Left ventricle myocardium inferior (tissue), 1 donor: ENCODE data around the gene TNFAIP8L3. TPM values are rescaled to one million over a fixed set of nuclear protein-coding genes. Genes with fewer than 3 reads are reported as not detected.

Source experiments
- DNase-seq: peaks from one replicate; pipeline ENCODE4 v3.0.0-alpha.2; 2020
- H3K27ac ChIP-seq: fragments of 200-600 bp; replicated peaks from 2 replicates; pipeline ENCODE4 v1.8.0; 2021
- H3K27me3 ChIP-seq: fragments of 200-600 bp; 2 replicates; pipeline ENCODE4 v1.8.0; 2021; ENCODE audit warnings: low read depth
- H3K36me3 ChIP-seq: fragments of 200-600 bp; 2 replicates; pipeline ENCODE4 v1.8.0; 2021
- H3K4me1 ChIP-seq: fragments of 200-600 bp; 2 replicates; pipeline ENCODE4 v1.8.0; 2021
- H3K4me3 ChIP-seq: fragments of 200-600 bp; 2 replicates; pipeline ENCODE4 v1.8.0; 2021; ENCODE audit warnings: mild to moderate bottlenecking, moderate library complexity
- H3K9me3 ChIP-seq: fragments of 200-600 bp; replicated peaks from 2 replicates; pipeline ENCODE4 v1.8.0; 2021
- intact Hi-C: fragments of 100-400 bp; cut with micrococcal nuclease; formaldehyde crosslinking; loops from one replicate; pipeline ENCODE4 v1.11.0; 2022
- total RNA-seq: library from RNA; stranded (reverse); fragmentation: NEBNext Ultra II Directional; extraction: Animal tissue kit (Norgen Biotek cat#: 25700); gene quantifications from one replicate; pipeline ENCODE4 v1.2.1, GENCODE V29; 2021
- TF ChIP-seq, protein P1 (sequence below): fragments of 200-600 bp; IDR thresholded peaks from 2 replicates; pipeline ENCODE4 v1.8.0; 2021; ENCODE audit warnings: antibody characterized with exemption, mild to moderate bottlenecking, borderline replicate concordance
- donor health status: DM: no; HTN: yes; CAD: no; lungs with severe emphysema.

TNFAIP8L3 gene
- total RNA-seq, 1 donor from 2014 or later: 6.0 TPM

DNA sequence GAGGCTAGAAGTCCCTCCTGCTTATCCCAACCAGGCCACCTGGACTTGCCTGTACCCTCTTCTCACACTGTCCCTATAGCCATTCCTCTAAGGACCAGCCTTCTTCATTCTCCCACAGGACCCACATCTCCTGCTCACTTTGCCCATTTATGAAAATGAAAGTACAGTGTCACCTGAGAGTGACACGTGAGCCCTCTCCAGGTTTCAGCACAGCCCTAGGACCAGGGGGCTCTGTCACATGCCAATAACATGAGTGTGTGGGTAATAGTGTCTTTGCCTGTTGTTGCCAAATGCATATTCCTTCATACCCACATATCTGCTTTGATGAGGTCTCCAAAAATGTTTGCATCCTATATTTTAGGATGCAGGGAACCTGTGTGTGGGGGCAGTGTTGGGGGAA, 42.3 kb upstream of the TNFAIP8L3 start:
- intact Hi-C loops: no loop called here
- H3K27ac ChIP-seq: no peak overlapping the region
- H3K4me1 ChIP-seq: peaks cover 11% of the 10 kb centered on the region
- no peaks in the 10 kb centered on the region for H3K27me3 ChIP-seq
- H3K9me3 ChIP-seq: peaks cover 16% of the 10 kb centered on the region
- TF ChIP-seq, protein P1, sequence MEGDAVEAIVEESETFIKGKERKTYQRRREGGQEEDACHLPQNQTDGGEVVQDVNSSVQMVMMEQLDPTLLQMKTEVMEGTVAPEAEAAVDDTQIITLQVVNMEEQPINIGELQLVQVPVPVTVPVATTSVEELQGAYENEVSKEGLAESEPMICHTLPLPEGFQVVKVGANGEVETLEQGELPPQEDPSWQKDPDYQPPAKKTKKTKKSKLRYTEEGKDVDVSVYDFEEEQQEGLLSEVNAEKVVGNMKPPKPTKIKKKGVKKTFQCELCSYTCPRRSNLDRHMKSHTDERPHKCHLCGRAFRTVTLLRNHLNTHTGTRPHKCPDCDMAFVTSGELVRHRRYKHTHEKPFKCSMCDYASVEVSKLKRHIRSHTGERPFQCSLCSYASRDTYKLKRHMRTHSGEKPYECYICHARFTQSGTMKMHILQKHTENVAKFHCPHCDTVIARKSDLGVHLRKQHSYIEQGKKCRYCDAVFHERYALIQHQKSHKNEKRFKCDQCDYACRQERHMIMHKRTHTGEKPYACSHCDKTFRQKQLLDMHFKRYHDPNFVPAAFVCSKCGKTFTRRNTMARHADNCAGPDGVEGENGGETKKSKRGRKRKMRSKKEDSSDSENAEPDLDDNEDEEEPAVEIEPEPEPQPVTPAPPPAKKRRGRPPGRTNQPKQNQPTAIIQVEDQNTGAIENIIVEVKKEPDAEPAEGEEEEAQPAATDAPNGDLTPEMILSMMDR: no peak
- no peaks in the 10 kb centered on the region for H3K36me3 ChIP-seq
- no peak for DNase-seq
- H3K4me3 ChIP-seq: no peak overlapping the region

DNA sequence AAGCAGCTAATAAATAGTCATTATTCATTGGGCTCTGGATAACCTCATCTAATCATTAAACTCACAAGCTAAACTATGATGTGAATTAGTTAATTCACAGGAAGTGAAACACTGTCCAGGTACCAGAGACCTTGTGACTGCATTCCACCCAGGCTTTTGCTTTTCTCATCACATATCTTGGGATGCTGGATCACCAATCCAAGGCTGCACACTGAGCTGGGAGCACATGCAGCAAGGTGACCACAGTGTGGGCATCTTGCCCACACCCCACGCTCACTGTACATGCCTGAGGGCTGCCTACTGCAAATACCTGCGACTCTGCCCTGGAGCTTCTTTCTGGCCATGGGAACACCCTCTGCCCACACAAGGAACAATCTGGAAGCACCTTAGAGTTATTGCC, 40.6 kb upstream of the TNFAIP8L3 start:
- H3K4me3 ChIP-seq: no peak overlapping the region
- TF ChIP-seq, protein P1: no peak
- no peak for DNase-seq
- no peaks in the 10 kb centered on the region for H3K36me3 ChIP-seq
- H3K4me1 ChIP-seq: peaks cover 11% of the 10 kb centered on the region
- H3K27ac ChIP-seq: no peak overlapping the region
- no peaks in the 10 kb centered on the region for H3K27me3 ChIP-seq
- intact Hi-C loops: no loop called here
- peaks cover 8% of the 10 kb centered on the region for H3K9me3 ChIP-seq

DNA sequence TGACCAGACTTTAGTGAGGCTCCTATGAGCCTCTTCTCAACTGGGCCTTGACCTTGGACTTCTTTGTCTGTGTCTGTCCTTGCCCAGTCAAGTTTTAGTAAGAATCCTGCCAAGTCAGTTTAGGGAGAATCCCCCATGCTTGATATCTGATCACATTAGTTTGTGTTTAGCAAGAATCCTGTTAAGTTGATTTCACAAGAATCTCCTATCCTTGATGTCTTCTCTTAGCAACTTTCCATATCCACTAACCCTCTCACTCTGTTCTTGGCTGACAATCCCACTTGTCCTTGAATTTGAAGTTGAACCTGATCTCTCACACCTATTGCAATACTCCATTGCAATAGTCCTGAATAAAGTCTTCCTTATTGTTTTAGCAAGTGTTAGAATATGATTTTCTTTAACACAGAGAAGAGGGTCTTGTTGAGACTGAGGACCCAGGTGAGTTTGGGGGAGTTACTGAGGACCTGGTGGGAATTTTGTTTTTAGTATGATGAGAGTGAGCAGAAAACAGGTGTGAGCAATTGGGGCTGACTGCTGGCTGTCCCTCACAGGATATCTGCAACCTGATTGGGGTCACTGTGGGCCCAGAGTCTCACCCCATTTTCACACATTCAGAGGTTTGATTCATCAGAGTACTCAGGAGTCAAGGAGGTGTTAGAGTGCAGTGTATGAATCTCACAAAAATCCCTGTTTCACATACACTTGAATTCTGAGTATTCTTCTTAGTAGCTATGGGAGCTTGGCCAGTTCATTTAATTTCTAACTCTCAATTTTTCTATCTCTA, 39.9 kb upstream of the TNFAIP8L3 start:
- Histone ChIP-seq H3K4me1 (peaks cover 11% of the 10 kb centered on the region), H3K27ac (no peak overlapping the region), H3K36me3 (no peaks in the 10 kb centered on the region), H3K4me3 (no peak overlapping the region), H3K27me3 (no peaks in the 10 kb centered on the region), H3K9me3 (peaks cover 1% of the 10 kb centered on the region)
- intact Hi-C loops: no loop called here
- DNase-seq: no peak
- TF ChIP-seq, protein P1: no peak

DNA sequence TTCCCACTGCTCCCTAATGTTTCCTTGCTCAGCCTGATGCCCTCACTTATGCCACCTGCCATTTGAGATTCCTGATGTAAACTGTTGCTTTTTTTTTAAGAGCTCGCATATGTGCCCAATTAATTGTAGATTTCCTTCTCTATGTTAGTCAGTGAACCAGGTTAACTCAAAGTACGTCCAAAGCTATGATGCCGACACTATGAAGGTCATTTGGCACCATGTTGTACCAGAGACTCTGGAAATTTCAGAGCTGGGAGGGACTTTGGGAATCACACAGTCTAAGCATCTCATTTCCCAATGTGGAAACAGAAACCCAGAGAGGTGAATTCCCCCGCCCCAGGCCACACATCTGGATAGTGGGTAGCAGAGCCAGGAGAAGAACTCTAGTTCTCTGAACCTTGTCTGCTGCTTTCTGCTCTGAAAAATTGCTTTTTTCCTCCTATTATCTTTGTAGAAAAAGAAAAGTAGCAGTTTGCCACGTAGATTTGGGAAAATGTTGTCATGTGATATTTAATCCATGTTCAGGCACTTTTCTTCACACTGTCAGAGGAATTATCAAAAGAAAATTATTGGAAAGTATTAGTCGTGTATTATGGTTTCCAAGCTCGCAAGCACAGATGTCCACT, 38.5 kb upstream of the TNFAIP8L3 start:
- TF ChIP-seq, protein P1: peak; percentile 4
- intact Hi-C loops: no loop called here
- Histone ChIP-seq H3K27me3 (no peaks in the 10 kb centered on the region), H3K4me3 (no peak overlapping the region), H3K36me3 (no peaks in the 10 kb centered on the region), H3K9me3 (no peaks in the 10 kb centered on the region), H3K27ac (no peak overlapping the region), H3K4me1 (peaks cover 11% of the 10 kb centered on the region)
- DNase-seq: no peak

DNA sequence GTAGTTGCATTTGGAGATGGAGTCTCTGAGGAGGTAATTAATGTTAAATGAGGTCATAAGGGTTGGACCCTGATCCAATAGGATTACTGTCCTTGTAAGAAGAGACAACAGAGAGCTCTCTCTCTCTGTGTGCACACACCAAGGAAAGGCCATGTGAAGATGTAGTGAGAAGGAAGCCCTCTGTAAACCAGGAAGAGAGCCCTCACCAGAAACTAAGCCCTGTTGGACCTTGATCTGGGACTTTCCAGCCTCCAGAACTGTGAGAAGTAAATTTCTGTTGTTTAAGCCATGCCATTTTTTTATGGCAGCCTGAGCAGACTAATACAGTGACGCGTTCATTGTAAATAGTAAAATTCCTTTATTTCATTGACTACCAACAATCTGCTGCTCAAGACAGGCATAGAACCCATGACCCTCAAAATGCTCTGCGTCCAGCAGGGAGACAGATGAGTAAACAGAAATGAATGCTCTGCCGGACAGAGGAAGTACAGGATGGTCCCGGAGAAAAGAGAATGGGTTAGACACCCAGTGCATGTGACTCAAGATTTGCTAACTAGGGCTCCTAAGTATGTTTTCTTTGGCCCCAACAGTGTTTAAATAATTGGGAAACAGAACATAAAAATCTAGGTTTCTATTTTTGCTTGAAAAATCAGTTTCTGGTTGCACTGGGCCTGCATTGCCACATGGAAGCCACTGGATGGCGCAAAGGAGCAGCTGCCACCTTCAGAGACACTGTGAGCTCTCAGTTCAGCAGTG, 37.9 kb upstream of the TNFAIP8L3 start:
- DNase-seq: no peak
- H3K4me3 ChIP-seq: no peak overlapping the region

More for the DNA sequence above, 37.9 kb upstream of the TNFAIP8L3 start:
- peaks cover 11% of the 10 kb centered on the region for H3K4me1 ChIP-seq
- H3K27ac ChIP-seq: no peak overlapping the region
- H3K36me3 ChIP-seq: no peaks in the 10 kb centered on the region
- intact Hi-C loops: no loop called here
- H3K27me3 ChIP-seq: no peaks in the 10 kb centered on the region
- TF ChIP-seq, protein P1: peak; percentile 84
- no peaks in the 10 kb centered on the region for H3K9me3 ChIP-seq
